VCaP (cell line): ENCODE data around the gene HDLBP.

Experiments
- H3K27ac ChIP-seq: fragments of 450-650 bp; 2 replicates; pipeline ENCODE4 v1.5.1; 2017
- TF ChIP-seq, protein P1 (sequence below): fragments of 450-650 bp; conservative IDR thresholded peaks from 2 replicates; pipeline ENCODE4 v1.5.1; 2017; ENCODE audit warnings: mild to moderate bottlenecking, moderate library complexity

The HDLBP gene

GRCh38 chr2:241257419-241258032, 57.9 kb downstream of the HDLBP start:
- H3K27ac ChIP-seq: no peak overlapping the region
- TF ChIP-seq, protein P1, sequence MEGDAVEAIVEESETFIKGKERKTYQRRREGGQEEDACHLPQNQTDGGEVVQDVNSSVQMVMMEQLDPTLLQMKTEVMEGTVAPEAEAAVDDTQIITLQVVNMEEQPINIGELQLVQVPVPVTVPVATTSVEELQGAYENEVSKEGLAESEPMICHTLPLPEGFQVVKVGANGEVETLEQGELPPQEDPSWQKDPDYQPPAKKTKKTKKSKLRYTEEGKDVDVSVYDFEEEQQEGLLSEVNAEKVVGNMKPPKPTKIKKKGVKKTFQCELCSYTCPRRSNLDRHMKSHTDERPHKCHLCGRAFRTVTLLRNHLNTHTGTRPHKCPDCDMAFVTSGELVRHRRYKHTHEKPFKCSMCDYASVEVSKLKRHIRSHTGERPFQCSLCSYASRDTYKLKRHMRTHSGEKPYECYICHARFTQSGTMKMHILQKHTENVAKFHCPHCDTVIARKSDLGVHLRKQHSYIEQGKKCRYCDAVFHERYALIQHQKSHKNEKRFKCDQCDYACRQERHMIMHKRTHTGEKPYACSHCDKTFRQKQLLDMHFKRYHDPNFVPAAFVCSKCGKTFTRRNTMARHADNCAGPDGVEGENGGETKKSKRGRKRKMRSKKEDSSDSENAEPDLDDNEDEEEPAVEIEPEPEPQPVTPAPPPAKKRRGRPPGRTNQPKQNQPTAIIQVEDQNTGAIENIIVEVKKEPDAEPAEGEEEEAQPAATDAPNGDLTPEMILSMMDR: peak; percentile 25

- no peak overlapping the region for H3K27ac ChIP-seq
- TF ChIP-seq, protein P1: no peak
These were observed 59.3 kb downstream of the HDLBP start for GRCh38 chr2:241256168-241256545.

GRCh38 chr2:241255542-241256167, 59.8 kb downstream of the HDLBP start:
- H3K27ac ChIP-seq: no peak overlapping the region
- TF ChIP-seq, protein P1: no peak

GRCh38 chr2:241254904-241255351, 60.5 kb downstream of the HDLBP start:
- TF ChIP-seq, protein P1: no peak
- H3K27ac ChIP-seq: no peak overlapping the region

DNA sequence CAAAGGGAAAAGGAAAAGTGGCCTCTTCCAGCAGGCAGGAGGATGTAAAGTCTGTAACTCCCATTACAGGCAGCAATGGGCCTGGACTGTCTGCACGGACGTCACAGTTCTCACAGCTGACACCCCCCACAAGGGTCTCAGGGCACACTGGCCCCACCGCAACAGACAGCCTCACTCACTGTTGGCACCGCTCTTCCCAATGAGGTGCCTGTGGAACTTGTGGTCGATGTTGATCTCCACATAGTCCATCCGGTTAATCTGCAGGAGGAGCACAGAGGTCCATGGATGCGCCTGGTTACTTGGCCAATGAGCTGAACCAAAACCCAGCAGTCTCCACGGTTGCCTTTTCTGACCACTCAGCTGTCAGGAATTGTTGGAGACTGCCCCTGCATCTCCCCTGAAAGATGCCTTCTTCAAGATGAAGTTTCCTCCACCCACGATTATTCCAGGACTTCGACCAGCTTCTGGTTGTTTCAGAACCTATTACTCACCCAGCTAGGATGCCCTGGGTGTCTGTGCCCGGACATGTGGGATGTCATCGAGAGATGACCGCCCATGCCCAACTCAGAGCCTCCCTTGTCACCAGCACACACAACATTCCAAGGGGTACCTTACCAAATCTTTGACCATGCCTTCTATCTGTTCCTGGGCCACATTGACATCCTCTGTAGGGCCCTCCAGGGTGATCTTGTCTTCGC, 62.5 kb downstream of the HDLBP start:
- TF ChIP-seq, protein P1: no peak
- no peak overlapping the region for H3K27ac ChIP-seq

- TF ChIP-seq, protein P1: no peak
- no peak overlapping the region for H3K27ac ChIP-seq
These were observed 65.8 kb downstream of the HDLBP start for GRCh38 chr2:241249654-241250053.

- no peak overlapping the region for H3K27ac ChIP-seq
- TF ChIP-seq, protein P1: no peak
These were observed 66.6 kb downstream of the HDLBP start for GRCh38 chr2:241248897-241249296.
